ENCODE results near the gene CORO2A. TPM values are rescaled to one million over a fixed set of nuclear protein-coding genes. Genes with fewer than 3 reads are reported as not detected.
"Not testable (repeated sequence)": the region's sequence is repeated elsewhere in the genome, so short reads cannot be mapped to it uniquely, and the experiment has no call there.

CORO2A gene
- total RNA-seq, 2 donors from 2014 or later: 31.2 to 45.3 TPM

- H3K4me1 ChIP-seq (replicated peaks): no peaks in the 10 kb centered on the region
- intact Hi-C loops (cut with DNase I): no loop called here
- 94% methylated on average over 16 of the region's 16 CpGs for WGBS
- H3K9me3 ChIP-seq: no peaks in the 10 kb centered on the region
- peaks cover 0 to 3% of the 10 kb centered on the region in 2 donors for H3K36me3 ChIP-seq
- H3K27ac ChIP-seq: no peak overlapping the region
- TF ChIP-seq POLR2AphosphoS5 (IDR thresholded peaks at IDR 0.05) (no peak), CTCF (IDR thresholded peaks at IDR 0.05) (no peak), POLR2A (IDR thresholded peaks at IDR 0.05) (no peak)
- H3K4me3 ChIP-seq: no peak overlapping the region
- no peak for DNase-seq (ENCODE audit: low spot score)
- no peaks in the 10 kb centered on the region for H3K27me3 ChIP-seq (replicated peaks; ENCODE audit: insufficient read depth)
Measured at GRCh38 chr9:98128316-98128715, 64.1 kb downstream of the CORO2A start.

DNA sequence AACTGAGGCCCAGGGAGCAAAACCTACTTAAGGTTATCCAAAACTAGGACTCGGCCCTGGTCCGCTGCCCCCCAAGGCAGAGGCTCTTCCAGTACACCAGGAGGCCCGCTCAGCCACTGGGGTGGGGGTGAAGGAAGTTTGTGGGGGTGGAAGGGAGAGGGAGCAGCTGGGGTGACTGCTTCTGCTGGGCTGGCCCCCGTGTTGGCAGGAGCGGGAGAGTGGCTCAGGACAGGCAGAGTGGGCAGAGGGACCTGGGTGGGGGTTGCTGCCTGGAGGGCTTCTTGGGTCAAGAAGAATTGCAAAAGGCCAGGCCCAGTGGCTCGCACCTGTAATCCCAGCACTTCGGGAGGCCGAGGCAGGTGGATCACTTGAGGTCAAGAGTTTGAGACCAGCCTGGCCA is 65.2 kb downstream of the CORO2A start:
- WGBS: 95% methylated on average over 8 of the region's 8 CpGs
- H3K27me3 ChIP-seq (replicated peaks; ENCODE audit: insufficient read depth): no peaks in the 10 kb centered on the region

DNA sequence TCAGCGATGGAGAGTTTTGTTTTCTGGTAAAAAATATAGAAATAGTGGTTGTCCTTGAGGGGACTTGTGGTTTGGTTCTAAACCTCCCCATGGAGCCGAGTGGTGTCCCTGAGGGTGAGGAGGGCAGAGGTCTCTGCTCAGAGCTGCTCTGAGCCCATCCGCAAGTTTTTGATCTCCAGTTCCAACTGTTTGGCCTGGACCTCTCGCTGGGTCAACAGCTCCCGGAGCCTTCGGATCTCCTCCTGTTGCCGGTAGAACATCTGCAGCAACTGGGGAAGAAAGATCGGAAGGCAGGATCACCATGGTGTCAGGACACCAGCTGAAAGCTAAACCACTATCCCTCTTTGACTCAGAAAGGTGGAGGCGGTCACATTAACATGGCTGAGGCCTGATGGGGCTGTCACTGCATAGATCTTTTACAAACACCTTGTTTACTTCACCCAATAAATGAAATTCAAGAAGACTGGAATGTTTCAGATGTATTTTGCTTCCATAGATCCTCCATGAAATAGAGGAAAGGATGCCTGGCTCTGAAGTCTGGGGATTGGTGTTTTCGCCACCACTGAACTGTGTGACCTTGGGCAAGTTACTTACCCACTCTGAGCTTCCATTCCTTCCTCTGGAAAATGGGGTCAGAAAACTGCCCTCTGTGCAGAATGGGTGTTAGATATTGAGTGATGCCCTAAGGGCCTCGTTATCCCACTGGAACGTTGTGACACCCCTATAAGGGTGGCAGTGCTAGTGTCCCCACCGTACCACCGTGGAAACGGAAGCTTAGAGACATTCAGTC is 67.6 kb downstream of the CORO2A start:
- 97% methylated on average over 15 of the region's 15 CpGs for WGBS
- H3K9me3 ChIP-seq: no peaks in the 10 kb centered on the region
- no peak overlapping the region for H3K27ac ChIP-seq
- peaks cover 0 to 3% of the 10 kb centered on the region in 2 donors for H3K36me3 ChIP-seq
- no peaks in the 10 kb centered on the region for H3K27me3 ChIP-seq (replicated peaks; ENCODE audit: insufficient read depth)
- peaks cover 7% of the 10 kb centered on the region for H3K4me1 ChIP-seq (replicated peaks)
- TF ChIP-seq POLR2AphosphoS5 (IDR thresholded peaks at IDR 0.05) (no peak), POLR2A (IDR thresholded peaks at IDR 0.05) (no peak), CTCF (IDR thresholded peaks at IDR 0.05) (no peak)
- intact Hi-C loops (cut with DNase I): no loop called here
- no peak overlapping the region for H3K4me3 ChIP-seq
- DNase-seq (ENCODE audit: low spot score): no peak

More for the DNA sequence above, 65.2 kb downstream of the CORO2A start:
- Histone ChIP-seq H3K4me3 (no peak overlapping the region), H3K27ac (no peak overlapping the region), H3K36me3 (peaks cover 0 to 3% of the 10 kb centered on the region in 2 donors), H3K4me1 (replicated peaks) (no peaks in the 10 kb centered on the region), H3K9me3 (no peaks in the 10 kb centered on the region)
- TF ChIP-seq POLR2AphosphoS5 (IDR thresholded peaks at IDR 0.05): no peak
- TF ChIP-seq POLR2A (IDR thresholded peaks at IDR 0.05): no peak
- no peak for TF ChIP-seq CTCF (IDR thresholded peaks at IDR 0.05)
- intact Hi-C loops (cut with DNase I): no loop called here
- DNase-seq (ENCODE audit: low spot score): no peak

DNA sequence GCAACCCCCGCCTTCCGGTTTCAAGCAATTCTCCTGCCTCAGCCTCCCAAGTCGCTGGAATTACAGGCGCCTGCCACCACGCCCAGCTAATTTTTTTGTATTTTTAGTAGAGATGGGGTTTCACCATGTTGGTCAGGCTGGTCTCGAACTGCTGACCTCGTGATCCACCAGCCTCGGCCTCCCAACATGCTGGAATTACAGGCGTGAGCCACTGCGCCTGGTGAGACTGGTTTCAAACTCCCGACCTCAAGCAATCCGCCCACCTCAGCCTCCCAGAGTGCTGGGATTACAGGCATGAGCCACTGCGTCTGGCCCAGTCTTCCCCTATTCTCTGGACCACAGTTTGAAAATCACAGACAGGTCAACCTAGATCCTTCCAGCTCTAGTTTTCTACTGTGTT is 68.3 kb downstream of the CORO2A start:
- H3K4me1 ChIP-seq (replicated peaks); intact Hi-C loops (cut with DNase I); H3K4me3 ChIP-seq; H3K9me3 ChIP-seq; H3K27ac ChIP-seq; H3K36me3 ChIP-seq; H3K27me3 ChIP-seq (replicated peaks; ENCODE audit: insufficient read depth); DNase-seq (ENCODE audit: low spot score): not testable (repeated sequence)
- WGBS: 95% methylated on average over 13 of the region's 13 CpGs

GRCh38 chr9:98121058-98121457 is 71.4 kb downstream of the CORO2A start:
- Histone ChIP-seq H3K9me3 (no peaks in the 10 kb centered on the region), H3K27ac (peak overlapping the region; percentile 38 to 88), H3K27me3 (replicated peaks; ENCODE audit: insufficient read depth) (no peaks in the 10 kb centered on the region), H3K4me3 (no peak overlapping the region), H3K4me1 (replicated peaks) (peaks cover 7% of the 10 kb centered on the region), H3K36me3 (no peaks in the 10 kb centered on the region)
- 7% methylated on average over 3 of the region's 3 CpGs for WGBS
- intact Hi-C loops (cut with DNase I): no loop called here
- peak in 1 of 4 experiments; percentile 62 for TF ChIP-seq CTCF (IDR thresholded peaks at IDR 0.05)
- TF ChIP-seq POLR2A (IDR thresholded peaks at IDR 0.05): no peak
- TF ChIP-seq POLR2AphosphoS5 (IDR thresholded peaks at IDR 0.05): peak; percentile 87
- peak; percentile 90 for DNase-seq (ENCODE audit: low spot score)

Data from prostate gland (tissue), 2 donors.